Mesendoderm (in vitro differentiated cells): Measurements from ENCODE around the gene EYA2.

ENCODE experiments used
- DNase-seq: peaks from one replicate; pipeline ENCODE4 v3.0.0; 2013
- H2AK5ac ChIP-seq: 2 replicates; pipeline ENCODE4 v1.6.1; 2013; ENCODE audit warnings: low read length, inconsistent platforms
- H2BK120ac ChIP-seq: 2 replicates; pipeline ENCODE4 v1.6.1; 2013; ENCODE audit warnings: low read depth, mild to moderate bottlenecking, low read length, moderate library complexity, mixed read lengths
- H2BK15ac ChIP-seq: replicated peaks from 2 replicates; pipeline ENCODE4 v1.6.1; 2013; ENCODE audit warnings: low read depth, mild to moderate bottlenecking, moderate library complexity
- H2BK5ac ChIP-seq: 2 replicates; pipeline ENCODE4 v1.6.1; 2013; ENCODE audit warnings: low read length, inconsistent platforms
- H3K18ac ChIP-seq: 2 replicates; pipeline ENCODE4 v1.6.1; 2013; ENCODE audit warnings: mild to moderate bottlenecking, low read length, mixed read lengths
- H3K23ac ChIP-seq: one replicate; pipeline ENCODE4 v1.6.1; 2013; ENCODE audit warnings: low read length
- H3K27ac ChIP-seq: 2 replicates; pipeline ENCODE4 v1.5.1; 2013; ENCODE audit warnings: low read depth, mild to moderate bottlenecking, inconsistent platforms, low read length, moderate library complexity
- H3K27me3 ChIP-seq: 2 replicates; pipeline ENCODE4 v1.6.1; 2013; ENCODE audit warnings: low read length, control low read depth, mild to moderate bottlenecking, inconsistent platforms; ENCODE audit not compliant: insufficient read depth, poor library complexity
- H3K36me3 ChIP-seq: 2 replicates; pipeline ENCODE4 v1.6.1; 2013; ENCODE audit warnings: low read length, inconsistent platforms; ENCODE audit not compliant: control insufficient read depth, insufficient read depth
- H3K4ac ChIP-seq: one replicate; pipeline ENCODE4 v1.6.1; 2013; ENCODE audit warnings: low read depth, mild to moderate bottlenecking, low read length, moderate library complexity
- H3K4me1 ChIP-seq: 2 replicates; pipeline ENCODE4 v1.6.1; 2013; ENCODE audit warnings: low read depth, low read length, inconsistent platforms; ENCODE audit not compliant: control insufficient read depth
- H3K4me2 ChIP-seq: 2 replicates; pipeline ENCODE4 v1.6.1; 2013; ENCODE audit warnings: low read length
- H3K4me3 ChIP-seq: 2 replicates; pipeline ENCODE4 v1.5.1; 2013; ENCODE audit warnings: mild to moderate bottlenecking, low read length
- H3K56ac ChIP-seq: one replicate; pipeline ENCODE4 v1.6.1; 2013; ENCODE audit warnings: low read length
- H3K79me1 ChIP-seq: 2 replicates; pipeline ENCODE4 v1.6.1; 2013; ENCODE audit warnings: low read length, inconsistent platforms
- H3K79me2 ChIP-seq: 2 replicates; pipeline ENCODE4 v1.6.1; 2013; ENCODE audit warnings: mild to moderate bottlenecking, low read length; ENCODE audit not compliant: control insufficient read depth, insufficient read depth
- H3K9ac ChIP-seq: 2 replicates; pipeline ENCODE4 v1.6.1; 2013; ENCODE audit warnings: low read length, inconsistent platforms
- H4K5ac ChIP-seq: one replicate; pipeline ENCODE4 v1.6.1; 2013; ENCODE audit warnings: low read length
- H4K8ac ChIP-seq: one replicate; pipeline ENCODE4 v1.6.1; 2013; ENCODE audit warnings: low read depth, mild to moderate bottlenecking, control low read depth, low read length, moderate library complexity
- WGBS: extraction: QIAGEN DNeasy Blood & Tissue Kit; methylation state at CpG from one replicate; pipeline ENCODE4 v1.1.7; 2013; ENCODE audit warnings: low lambda C conversion rate, missing lambda C conversion rate; ENCODE audit not compliant: insufficient coverage; ENCODE audit errors: extremely low coverage; 5-methylcytosine and 5-hydroxymethylcytosine counted together

EYA2 gene

GRCh38 chr20:47075263-47075662 is 180.6 kb downstream of the EYA2 start:
- Histone ChIP-seq H3K4ac (no peak overlapping the region), H2BK120ac (no peak overlapping the region), H3K27ac (no peak overlapping the region), H3K79me2 (no peaks in the 10 kb centered on the region), H3K18ac (no peak overlapping the region), H3K4me2 (no peak overlapping the region), H3K4me1 (no peaks in the 10 kb centered on the region), H2BK15ac (no peak overlapping the region), H2BK5ac (no peak overlapping the region), H3K23ac (no peak overlapping the region), H3K27me3 (no peaks in the 10 kb centered on the region), H2AK5ac (no peak overlapping the region), H4K8ac (no peak overlapping the region), H3K79me1 (no peaks in the 10 kb centered on the region), H3K9ac (no peak overlapping the region), H3K36me3 (no peaks in the 10 kb centered on the region), H3K56ac (no peak overlapping the region), H3K4me3 (no peak overlapping the region), H4K5ac (no peak overlapping the region)
- no peak for DNase-seq
- WGBS, result no CpG with 5 or more reads among the region's 3 CpGs

GRCh38 chr20:47079047-47079446 is 184.4 kb downstream of the EYA2 start:
- no peak overlapping the region for H2BK15ac ChIP-seq
- H3K36me3 ChIP-seq, result no peaks in the 10 kb centered on the region
- no peak overlapping the region for H3K4ac ChIP-seq
- H4K8ac ChIP-seq, result no peak overlapping the region
- H3K4me2 ChIP-seq, result no peak overlapping the region
- no peaks in the 10 kb centered on the region for H3K27me3 ChIP-seq
- H2BK5ac ChIP-seq, result no peak overlapping the region
- H3K56ac ChIP-seq, result no peak overlapping the region
- H2BK120ac ChIP-seq, result no peak overlapping the region
- no peak overlapping the region for H3K23ac ChIP-seq
- no peak overlapping the region for H4K5ac ChIP-seq
- no peak overlapping the region for H2AK5ac ChIP-seq
- no peak for DNase-seq
- no peak overlapping the region for H3K27ac ChIP-seq
- no peak overlapping the region for H3K18ac ChIP-seq
- H3K79me2 ChIP-seq, result no peaks in the 10 kb centered on the region
- no peak overlapping the region for H3K9ac ChIP-seq
- no peaks in the 10 kb centered on the region for H3K79me1 ChIP-seq
- no peak overlapping the region for H3K4me3 ChIP-seq
- H3K4me1 ChIP-seq, result no peaks in the 10 kb centered on the region

- Histone ChIP-seq H3K79me2 (no peaks in the 10 kb centered on the region), H3K4me1 (no peaks in the 10 kb centered on the region), H3K4me3 (no peak overlapping the region), H3K18ac (no peak overlapping the region), H3K27ac (no peak overlapping the region), H3K79me1 (no peaks in the 10 kb centered on the region), H2BK120ac (no peak overlapping the region), H3K23ac (no peak overlapping the region), H2BK15ac (no peak overlapping the region), H4K5ac (no peak overlapping the region), H3K36me3 (no peaks in the 10 kb centered on the region), H2AK5ac (no peak overlapping the region), H3K9ac (no peak overlapping the region), H3K27me3 (no peaks in the 10 kb centered on the region), H3K4ac (no peak overlapping the region), H4K8ac (no peak overlapping the region), H3K4me2 (no peak overlapping the region), H2BK5ac (no peak overlapping the region), H3K56ac (no peak overlapping the region)
- no peak for DNase-seq
- no CpG with 5 or more reads among the region's 1 CpG for WGBS
These were observed 185.7 kb downstream of the EYA2 start for GRCh38 chr20:47080365-47080764.

GRCh38 chr20:47086316-47086715 is 191.7 kb downstream of the EYA2 start:
- Histone ChIP-seq H3K23ac (no peak overlapping the region), H3K56ac (no peak overlapping the region), H3K36me3 (no peaks in the 10 kb centered on the region), H2BK120ac (no peak overlapping the region), H4K8ac (no peak overlapping the region), H3K4me3 (no peak overlapping the region), H4K5ac (no peak overlapping the region), H3K79me2 (no peaks in the 10 kb centered on the region), H3K4me2 (no peak overlapping the region), H3K4ac (no peak overlapping the region), H2BK5ac (no peak overlapping the region), H3K27ac (no peak overlapping the region), H3K9ac (no peak overlapping the region), H3K79me1 (no peaks in the 10 kb centered on the region), H3K4me1 (no peaks in the 10 kb centered on the region), H3K18ac (no peak overlapping the region), H2AK5ac (no peak overlapping the region), H3K27me3 (no peaks in the 10 kb centered on the region), H2BK15ac (no peak overlapping the region)
- WGBS, result no CpG with 5 or more reads among the region's 6 CpGs
- DNase-seq, result no peak

GRCh38 chr20:47088335-47088734 is 193.7 kb downstream of the EYA2 start:
- Histone ChIP-seq H3K79me1 (no peaks in the 10 kb centered on the region), H3K4ac (no peak overlapping the region), H2AK5ac (no peak overlapping the region), H3K36me3 (no peaks in the 10 kb centered on the region), H4K5ac (no peak overlapping the region), H3K27ac (no peak overlapping the region), H3K9ac (no peak overlapping the region), H2BK5ac (no peak overlapping the region), H4K8ac (no peak overlapping the region), H3K4me3 (no peak overlapping the region), H2BK120ac (no peak overlapping the region), H3K4me2 (no peak overlapping the region), H3K4me1 (no peaks in the 10 kb centered on the region), H3K27me3 (no peaks in the 10 kb centered on the region), H3K56ac (no peak overlapping the region), H3K79me2 (no peaks in the 10 kb centered on the region), H2BK15ac (no peak overlapping the region), H3K23ac (no peak overlapping the region), H3K18ac (no peak overlapping the region)
- DNase-seq, result no peak
- WGBS, result no CpG with 5 or more reads among the region's 7 CpGs

GRCh38 chr20:47089151-47089550 is 194.5 kb downstream of the EYA2 start:
- DNase-seq, result no peak
- Histone ChIP-seq H2BK120ac (no peak overlapping the region), H3K56ac (no peak overlapping the region), H3K4me2 (no peak overlapping the region), H2BK15ac (no peak overlapping the region), H3K4me1 (no peaks in the 10 kb centered on the region), H3K9ac (no peak overlapping the region), H3K36me3 (no peaks in the 10 kb centered on the region), H3K79me1 (no peaks in the 10 kb centered on the region), H2AK5ac (no peak overlapping the region), H3K18ac (no peak overlapping the region), H4K5ac (no peak overlapping the region), H3K79me2 (no peaks in the 10 kb centered on the region), H2BK5ac (no peak overlapping the region), H3K27ac (no peak overlapping the region), H3K27me3 (no peaks in the 10 kb centered on the region), H3K23ac (no peak overlapping the region), H4K8ac (no peak overlapping the region), H3K4me3 (no peak overlapping the region), H3K4ac (no peak overlapping the region)
- WGBS, result no CpG with 5 or more reads among the region's 15 CpGs
